IPS DF 19.7 (cell line): ENCODE measurements around the gene PI4K2B.
"Not testable (repeated sequence)": the region's sequence is repeated elsewhere in the genome, so short reads cannot be mapped to it uniquely, and the experiment has no call there.

ENCODE experiments used
- DNase-seq: peaks from one replicate; pipeline ENCODE4 v3.0.0-alpha.2; 2013; ENCODE audit warnings: low read depth, low spot score

Gene PI4K2B

DNA sequence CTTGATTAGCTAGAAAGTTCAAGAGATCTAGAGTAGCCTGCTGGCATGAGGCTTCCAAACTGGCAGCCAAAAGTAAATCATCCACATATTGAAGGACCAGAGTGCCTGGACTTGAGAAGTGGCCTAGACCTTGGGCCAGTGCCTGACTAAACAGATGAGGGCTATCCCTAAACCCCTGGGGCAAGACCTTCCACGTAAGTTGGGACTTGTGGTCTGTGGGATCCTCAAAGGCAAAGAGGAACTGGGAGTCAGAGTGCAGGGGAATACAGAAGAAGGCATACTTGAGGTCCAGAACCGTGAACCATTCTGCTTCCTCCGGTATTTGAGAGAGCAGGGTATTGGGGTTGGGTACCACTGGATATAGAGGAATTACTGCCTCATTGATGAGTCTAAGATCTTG lies 8.4 kb downstream of the PI4K2B start:
- DNase-seq: not testable (repeated sequence)

DNA sequence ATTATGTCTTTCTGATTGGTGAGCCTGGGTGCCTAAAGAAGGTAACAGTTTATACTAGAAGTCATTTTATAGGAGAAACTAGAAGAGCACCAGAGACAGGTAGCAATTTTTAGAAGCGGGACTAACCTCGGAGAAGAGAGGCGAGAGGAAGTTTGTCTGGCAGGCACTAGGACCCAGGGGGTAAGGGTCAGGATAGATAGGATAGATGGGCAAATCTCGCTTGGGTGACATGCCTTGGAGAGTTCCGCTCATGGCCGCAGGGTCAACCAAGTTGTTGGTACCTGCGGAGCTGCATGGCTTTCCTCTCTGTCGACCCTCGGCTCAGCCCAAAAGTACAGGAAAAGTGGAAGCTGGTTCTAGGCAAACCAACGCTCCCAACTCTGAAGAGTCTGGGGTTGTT lies 11.3 kb downstream of the PI4K2B start:
- DNase-seq: no peak

DNA sequence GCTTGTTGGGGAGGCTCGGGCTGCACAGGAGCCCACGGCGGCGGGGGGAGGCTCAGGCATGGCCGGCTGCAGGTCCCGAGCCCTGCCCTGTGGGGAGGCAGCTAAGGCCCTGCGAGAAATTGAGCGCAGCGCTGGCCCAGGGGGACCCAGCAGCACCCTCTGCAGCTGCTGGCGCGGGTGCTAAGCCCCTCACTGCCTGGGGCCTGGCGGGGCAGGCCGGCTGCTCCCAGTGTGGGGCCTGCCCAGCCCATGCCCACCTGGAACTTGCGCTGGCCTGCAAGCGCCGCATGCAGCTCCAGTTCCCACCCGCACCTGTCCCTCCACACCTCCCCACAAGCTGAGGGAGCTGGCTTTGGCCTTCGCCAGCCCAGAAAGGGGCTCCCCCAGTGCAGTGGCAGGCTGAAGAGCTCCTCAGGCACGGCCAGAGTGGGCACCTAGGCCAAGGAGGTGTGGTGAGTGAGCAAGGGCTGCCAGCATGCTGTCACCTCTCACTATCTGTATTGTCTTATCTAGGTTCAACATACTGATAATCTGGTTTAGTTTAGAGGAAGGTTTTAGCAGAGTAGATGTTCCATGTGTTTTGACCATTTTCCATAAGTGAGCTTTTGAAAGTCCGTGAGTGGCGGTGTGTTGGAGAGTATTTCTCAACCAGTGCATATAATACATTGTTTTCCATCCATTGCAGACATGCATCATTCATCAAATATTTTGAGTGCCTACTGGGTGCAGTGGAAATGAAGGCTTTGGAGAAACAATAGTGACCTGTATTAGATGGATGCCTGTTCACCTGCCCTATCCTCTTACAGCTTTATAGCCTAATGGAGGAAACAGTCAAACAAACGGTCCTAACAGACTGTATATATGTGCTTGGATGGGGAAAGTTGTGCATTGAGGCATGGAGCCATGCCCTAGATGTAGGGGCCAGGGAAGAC lies 13.1 kb downstream of the PI4K2B start:
- DNase-seq: no peak

DNA sequence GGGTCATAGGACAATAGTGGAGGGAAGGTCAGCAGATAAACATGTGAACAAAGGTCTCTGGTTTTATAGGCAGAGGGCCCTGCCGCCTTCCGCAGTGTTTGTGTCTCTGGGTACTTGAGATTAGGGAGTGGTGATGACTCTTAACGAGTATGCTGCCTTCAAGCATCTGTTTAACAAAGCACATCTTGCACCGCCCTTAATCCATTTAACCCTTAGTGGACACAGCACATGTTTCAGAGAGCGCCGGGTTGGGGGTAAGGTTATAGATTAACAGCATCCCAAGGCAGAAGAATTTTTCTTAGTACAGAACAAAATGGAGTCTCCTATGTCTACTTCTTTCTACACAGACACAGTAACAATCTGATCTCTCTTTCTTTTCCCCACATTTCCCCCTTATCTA lies 15.0 kb downstream of the PI4K2B start:
- DNase-seq: not testable (repeated sequence)

DNA sequence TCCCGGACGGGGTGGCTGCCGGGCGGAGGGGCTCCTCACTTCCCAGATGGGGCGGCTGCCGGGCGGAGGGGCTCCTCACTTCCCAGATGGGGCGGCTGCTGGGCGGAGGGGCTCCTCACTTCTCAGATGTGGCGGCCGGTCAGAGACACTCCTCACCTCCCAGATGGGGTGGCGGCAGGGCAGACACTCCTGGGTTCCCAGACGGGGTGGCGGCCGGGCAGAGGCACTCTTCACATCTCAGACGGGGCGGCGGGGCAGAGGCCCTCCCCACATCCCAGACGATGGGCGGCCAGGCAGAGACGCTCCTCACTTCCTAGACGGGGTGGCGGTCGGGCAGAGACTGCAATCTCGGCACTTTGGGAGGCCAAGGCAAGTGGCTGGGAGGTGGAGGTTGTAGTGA lies 15.7 kb downstream of the PI4K2B start:
- not testable (repeated sequence) for DNase-seq

DNA sequence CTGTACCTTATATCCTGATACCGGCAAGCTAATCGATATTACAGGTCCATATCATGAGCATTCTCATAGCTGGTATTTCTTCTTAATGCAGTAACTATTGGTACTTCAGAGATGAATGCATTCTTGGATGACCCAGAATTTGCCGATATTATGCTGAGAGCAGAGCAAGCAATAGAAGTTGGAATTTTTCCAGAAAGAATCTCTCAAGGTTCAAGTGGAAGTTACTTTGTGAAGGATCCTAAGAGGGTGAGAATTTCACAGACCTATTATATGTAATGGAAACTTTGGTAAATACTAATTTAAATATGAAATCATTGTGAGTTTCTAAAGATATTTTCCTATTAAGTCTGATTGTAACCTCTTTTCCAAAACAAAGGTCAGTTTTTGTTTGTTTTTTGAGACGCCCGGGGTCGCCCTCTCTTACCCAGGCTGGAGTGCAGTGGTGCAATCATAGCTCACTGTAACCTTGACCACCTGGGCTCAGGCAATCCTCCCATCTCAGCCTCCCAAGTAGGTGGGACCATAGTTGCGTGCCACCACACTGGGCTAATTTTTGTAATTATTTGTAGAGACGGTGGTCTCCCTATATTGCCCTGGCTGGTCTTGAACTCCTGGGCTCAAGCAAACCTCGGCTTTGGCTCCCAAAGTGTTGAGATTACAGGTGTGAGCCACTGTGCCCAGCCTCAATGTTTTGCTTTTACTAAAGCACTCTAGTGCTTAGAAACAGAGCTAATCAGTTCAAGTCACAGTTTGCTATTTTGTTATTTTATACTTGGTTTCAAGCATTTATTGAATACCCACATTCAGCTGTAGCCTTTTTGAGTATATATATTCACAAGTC lies 18.6 kb downstream of the PI4K2B start:
- DNase-seq: no peak

DNA sequence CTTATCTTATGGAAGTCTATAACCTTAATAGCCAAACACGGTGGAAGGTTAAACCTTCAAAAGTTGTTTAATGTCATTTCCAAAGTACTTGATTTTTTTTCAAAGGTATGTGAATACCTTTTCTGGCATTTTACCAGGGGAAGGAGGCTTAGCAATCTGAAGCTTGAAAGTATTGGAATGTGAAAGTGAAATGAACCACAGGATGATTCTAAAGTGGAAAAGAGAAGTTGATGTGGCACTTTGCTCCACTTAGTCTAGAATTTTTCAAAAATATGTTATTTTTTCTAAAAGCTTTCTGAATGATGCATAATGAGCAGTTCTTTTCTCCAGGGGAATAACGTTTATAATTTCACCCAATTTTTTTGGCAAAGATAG lies 19.2 kb downstream of the PI4K2B start:
- DNase-seq: no peak

DNA sequence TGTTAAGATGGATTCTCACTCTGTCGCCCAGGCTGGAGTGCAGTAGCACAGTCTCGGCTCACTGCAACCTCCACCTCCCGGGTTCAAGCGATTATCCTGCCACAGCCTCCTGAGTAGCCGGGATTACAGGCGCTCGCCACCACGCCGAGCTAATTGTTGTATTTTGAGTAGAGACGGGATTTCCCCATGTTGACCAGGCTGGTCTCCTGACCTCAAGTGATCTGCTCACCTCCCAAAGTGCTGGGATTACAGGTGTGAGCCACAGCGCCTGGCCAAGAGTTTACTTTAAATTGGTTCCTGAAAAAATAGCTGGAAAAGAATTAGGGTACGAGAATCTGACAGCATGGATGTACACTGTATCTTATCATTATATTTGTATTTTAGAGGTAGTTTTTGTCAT lies 20.0 kb downstream of the PI4K2B start:
- not testable (repeated sequence) for DNase-seq

DNA sequence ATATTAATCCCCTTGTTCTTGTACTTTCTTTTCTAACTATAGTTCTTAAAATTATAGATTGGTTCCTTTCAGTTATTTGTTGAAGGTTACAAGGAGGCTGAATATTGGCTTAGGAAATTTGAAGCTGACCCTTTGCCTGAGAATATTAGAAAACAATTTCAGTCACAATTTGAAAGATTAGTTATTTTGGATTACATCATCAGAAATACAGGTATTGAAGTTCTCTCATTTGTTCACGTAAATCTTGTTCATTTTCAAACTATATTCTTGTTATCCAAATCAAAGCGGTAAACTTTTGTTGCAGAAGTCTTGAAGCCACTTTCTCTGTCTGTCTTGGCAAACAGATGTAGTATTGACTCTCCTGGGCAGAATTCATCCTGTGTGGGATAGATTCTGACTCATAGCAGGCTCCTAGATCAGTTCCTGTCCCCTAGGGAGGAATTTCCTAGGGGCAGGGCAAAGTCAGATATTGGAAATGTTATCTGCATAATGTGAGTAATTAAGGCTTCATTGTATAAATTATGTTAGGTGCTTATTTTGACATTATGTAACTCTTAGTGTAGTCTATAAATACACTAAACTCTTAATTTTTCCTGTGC lies 25.2 kb downstream of the PI4K2B start:
- no peak for DNase-seq

DNA sequence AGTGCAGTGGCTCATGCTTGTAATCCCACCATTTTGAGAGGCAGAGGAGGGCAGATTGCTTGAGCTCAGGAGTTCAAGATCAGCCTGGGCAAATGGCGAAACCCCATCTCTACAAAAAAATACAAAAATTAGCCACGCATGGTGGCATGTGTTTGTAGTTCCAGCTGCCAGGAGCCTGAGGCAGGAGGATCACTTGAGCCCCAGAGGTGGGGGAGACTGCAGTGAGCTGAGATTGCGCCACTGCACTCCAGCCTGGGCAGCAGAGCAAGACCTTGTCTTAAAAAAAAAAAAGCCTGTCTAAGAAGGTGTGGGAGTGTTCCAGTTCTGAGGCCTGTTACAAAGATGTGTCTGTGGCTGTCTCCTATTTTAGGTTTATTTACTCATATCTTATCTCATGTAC lies 38.0 kb downstream of the PI4K2B start:
- no peak for DNase-seq

DNA sequence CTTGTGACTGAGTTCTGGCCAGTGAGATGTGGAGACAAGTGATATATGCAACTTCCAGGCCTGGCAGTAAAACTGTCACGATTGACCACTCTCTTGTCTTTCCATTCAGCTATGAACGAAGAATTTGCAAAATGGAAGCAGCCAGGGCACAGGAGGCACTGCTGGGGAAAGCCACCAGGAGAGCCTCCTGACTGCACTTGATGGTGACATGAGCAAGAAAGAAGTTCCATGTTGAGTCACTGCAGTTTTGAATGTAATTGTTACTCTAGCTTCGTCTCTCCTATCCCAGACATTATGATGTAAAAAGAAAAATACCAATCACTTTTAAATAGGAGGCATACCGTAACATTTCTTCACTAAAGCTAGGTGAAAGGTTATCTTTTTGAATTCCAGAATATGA lies 46.4 kb downstream of the PI4K2B start:
- no peak for DNase-seq

DNA sequence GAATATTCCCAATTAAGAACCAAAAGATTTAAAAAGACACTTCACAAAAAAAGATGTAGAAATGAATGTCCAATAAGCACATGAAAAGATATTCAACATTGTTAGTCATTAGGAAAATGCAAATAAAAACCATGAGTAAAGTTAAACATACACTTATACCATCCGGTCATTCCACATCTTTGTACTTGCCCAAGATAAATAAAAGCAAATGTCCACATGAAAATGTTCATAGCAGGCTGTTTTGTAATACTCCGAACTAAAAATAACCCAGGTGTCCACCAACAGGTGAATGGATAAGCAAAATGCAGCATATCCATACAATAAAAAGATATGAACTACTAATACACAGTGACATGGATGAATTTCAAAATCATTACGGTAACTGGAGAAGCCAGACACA lies 50.1 kb downstream of the PI4K2B start:
- no peak for DNase-seq

DNA sequence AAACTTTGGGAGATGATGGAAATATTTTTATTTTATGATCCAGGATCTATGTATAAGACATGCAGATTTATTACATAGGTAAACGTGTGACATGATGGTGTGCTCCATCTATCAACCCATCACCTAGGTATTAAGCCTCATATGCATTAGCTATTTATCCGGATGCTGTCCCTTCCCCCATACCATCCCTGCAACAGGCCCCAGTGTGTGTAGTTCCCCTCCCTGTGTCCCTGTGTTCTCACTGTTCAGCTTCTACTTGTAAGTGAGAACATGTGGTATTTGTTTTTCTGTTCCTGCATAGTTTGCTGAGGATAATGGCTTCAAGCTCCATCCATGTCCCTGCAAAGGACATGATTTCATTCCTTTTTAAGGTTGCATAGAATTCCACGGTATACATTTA lies 50.6 kb downstream of the PI4K2B start:
- DNase-seq: no peak

DNA sequence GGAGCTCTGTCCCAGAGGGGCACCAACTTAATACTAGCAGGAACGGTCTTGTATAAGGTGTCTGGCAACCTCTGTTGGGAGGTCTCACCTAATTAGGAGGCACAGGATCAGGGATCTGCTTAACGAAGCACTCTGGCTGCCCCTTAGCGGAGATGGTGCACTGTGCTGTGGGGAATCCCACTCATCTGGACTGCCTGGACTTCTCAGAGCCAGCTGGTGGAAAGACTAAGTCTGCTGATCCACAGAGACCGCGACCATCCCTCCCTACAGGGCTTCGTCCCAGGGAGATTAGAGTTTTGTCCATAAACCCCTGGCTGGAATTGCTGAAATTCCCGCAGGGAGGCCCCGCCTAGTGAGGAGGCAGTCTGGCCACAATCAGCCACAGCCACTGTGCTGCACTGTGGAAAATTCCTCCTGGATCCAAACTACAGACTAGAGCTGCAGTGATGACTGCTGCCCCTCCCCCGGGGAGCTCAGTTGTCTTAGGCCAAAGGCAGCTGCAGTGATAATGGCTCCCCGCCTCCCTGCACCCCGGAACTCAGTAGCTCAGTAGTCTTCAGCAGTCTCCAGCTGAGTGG lies 56.7 kb downstream of the PI4K2B start:
- no peak for DNase-seq

DNA sequence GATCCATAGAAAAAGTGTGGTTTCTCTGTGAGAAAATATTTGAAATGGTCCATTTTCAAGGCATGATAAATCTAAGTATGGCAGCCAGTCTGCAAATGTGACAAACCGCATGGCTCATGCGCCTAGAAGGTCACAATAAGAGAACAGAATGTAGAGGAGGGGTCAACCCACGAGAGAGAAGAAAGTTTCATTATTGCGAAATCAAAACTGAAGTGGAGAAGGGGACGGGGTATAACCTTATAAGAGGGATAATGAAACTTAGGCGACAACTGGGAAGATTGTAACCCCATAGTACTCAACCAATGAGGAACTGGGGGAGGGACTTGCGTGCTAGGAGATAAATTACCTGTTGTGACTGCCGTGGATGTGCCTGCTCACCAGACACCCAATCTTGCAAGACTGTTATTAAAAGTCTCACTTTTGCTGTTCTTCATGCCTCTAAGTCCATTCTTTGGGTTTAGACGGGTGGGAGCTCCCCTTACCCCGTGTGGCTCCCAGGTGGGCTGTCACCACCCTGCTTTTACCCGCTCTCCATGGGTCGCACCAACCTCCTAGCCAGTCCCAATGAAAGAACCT lies 57.4 kb downstream of the PI4K2B start:
- no peak for DNase-seq

DNA sequence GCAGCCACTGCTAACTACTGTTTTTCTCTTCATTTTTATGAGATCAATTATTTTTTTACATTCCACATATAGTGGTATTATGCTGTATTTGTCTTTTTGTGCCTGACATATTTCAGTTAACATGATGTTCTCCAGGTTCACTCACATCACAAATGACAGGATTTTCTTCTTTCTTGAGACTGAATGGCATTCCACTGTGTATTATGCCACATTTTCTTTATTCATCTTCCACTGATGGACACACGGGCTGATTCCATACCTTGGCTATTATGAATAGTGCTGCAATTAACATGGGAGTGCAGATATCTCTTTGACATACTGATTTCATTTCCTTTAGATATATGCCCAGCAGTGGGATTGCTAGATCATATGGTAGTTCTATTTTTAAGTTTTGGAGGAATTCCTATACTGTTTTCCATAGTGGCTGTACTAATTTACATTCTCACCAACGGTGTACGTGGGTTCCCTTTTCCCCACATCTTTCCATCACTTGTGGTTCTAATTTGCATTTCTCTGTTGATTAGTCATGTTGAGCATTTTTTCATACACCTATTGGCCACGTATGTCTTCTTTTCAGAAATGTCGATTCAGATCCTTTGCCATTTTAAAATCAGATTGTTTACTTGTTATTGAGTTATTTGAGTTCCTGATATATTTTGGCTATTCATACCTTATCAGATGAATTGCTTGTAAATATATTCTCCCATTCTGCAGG lies 63.9 kb downstream of the PI4K2B start:
- DNase-seq: no peak

DNA sequence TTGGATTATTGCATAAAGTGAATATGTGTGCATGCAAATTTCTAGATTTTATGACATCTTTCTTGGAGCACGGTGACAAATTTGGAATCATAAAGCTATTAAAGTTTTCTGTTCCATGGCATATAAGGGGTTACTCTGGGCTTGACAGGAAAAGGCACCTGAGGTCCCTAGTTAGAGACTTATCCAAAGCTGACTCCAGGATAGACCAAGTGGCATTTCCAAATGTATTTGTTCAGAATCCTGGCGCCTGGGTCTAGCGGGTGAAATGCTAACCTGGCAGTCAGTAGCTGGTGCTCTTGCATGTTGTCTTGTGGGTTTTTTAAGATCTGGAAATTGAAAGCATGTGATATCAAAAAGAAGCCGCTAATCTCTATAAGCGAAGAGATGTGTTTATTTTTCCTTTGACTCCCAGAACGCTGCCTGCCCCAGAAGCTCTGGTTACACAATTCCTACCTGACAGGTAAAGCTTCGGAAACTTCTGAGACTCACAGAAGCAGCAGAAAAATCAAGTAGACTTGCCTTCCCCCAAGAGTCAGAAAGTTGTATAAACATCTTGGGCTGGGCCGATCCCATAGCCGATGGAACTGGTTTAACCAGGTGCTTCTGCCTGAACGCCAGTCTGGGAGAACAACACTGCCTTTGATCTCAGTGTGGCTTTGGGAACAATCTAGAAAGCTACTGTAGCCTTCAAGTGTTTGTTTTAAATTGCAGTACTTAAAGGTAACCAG lies 65.8 kb downstream of the PI4K2B start:
- DNase-seq: no peak

DNA sequence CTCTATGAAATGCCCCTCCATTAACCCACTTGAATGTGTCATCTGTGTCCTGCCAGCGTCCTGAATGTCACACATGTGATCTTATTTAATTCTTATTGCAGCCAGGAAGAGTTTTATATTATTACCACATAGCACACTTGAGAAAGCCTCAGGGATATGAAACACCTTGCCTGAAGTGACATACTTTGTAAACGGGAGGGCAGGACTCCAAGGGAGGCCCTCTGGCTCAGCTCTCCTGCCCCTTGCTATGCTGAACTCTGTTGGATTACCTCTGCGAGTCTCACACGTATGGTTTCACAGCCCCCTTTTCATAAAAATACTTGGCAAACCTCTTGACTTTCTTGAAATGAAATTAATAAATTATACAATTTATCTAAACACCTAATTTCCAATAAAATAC lies 67.6 kb downstream of the PI4K2B start:
- DNase-seq: no peak

DNA sequence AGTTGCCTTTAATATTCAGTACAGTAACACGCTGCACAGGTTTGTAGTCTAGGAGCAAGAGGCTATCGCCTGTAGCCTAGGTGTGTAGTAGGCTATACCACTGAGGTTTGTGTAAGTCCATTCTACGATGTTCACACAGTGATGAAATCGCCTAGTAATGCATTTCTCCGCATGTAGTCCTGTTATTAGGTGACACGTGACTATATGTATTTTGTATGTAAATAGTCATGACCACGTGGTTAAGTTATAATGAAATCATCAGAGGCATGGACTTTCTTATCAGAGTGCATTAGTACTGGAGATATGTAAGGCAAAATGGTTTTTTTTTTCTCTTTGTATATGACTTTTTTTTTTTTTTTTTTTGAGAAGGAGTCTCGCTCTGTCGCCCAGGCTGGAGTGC lies 68.8 kb downstream of the PI4K2B start:
- no peak for DNase-seq

DNA sequence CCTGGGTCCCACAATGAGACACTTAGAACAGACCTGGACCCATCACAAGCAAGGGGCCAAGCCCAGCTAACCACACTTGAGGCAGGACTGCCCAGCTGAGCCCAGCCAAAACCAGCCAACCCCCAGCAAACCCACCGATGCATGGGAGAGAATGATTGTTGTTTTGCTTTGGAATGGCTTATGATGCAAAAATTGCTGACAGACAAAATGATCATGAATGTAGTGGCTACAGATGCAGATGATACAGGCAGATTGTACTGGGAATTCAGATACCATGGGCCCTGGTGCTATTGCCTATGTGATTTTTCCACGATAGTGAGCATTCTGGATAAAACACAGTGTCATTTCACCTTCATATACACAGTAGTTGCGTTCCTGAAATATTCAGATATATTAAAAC lies 69.7 kb downstream of the PI4K2B start:
- DNase-seq: no peak
